NCI-H510A (cell line): ENCODE results near the gene RPS8.
"Not testable (repeated sequence)": the region's sequence is repeated elsewhere in the genome, so short reads cannot be mapped to it uniquely, and the experiment has no call there.

Source experiments
- DNase-seq: peaks from one replicate; lab custom pipeline; 2025; lab: John Stamatoyannopoulos, UW

The RPS8 gene

DNA sequence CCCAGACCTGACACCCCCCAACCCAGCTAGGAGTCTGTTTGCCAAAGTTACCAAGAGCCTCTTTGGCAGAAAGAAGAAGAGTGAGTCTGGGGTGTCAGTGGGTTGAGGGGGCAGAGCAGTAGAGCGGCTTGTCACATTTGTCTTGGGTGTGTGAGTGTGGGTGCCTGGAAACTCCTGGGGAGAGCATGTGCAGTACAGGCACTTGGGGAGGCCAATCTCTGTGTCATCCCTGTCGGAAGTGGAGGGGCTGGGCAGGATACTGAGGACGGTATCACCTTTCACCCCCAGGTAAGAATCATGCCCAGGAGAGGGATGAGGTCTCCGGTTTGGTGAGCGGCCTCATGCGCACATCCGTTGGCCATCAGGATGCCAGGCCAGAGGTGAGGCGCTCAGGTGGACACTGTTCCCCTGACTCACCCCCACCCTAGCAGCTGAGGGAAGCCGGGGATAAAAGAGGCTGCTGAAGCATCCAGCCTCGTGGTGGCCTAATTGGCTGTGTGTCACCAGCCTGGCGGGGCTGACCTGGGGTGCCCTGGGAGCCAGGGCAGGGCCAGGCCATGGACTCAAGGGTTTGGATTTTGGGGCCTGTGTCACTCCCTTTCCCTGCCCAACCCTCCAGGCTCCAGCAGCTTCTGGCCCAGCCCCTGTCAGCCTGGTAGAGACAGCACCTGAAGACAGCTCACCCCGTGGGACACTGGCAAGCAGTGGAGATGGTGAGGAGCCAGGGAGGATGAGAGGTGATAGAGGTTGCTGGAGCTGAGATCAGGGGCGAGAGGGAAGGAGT, 28.2 kb downstream of the RPS8 start:
- no peak for DNase-seq

- DNase-seq, result no peak
These were observed 30.1 kb downstream of the RPS8 start for GRCh38 chr1:44805311-44806024.

- no peak for DNase-seq
These were observed 30.8 kb downstream of the RPS8 start for GRCh38 chr1:44806025-44806703.

DNA sequence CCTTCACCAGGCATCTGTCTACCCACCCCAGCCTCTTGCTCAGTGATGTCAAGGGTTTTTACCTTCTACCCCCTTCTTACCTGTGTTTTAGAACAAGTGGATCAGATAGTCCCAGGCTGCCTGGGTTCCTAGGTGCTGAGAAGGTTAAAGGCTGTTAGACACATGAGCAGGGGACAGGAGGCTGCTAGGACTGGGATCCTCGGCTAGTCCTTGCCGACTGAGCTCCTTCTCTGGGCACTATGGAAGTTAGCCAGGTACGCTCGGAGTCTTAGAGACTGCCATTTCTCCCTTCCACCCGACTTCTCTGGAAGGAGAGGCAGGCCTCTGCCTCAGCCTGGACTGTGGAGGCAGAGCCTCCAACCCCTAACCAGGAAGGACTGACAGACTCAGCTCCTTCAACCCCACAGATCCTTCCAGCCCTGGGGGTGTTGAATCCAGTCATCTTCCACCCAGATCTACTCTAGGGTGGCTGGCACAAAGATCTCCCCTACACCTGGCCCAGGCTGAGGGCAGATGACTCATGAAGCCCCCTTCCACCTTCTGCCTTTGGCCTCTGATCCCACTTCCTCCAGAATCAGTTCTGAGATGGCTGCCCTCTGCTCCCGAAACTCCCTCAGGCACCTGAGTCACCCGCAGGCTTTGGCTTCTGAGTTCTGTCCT, 31.5 kb downstream of the RPS8 start, which contains the start of gene DYNLT4:
Gene DYNLT4 (minus strand): TSS at position 648 of the 660 bp plus-strand sequence. CDS start 683 bp downstream, outside the sequence.
- DNase-seq, result no peak

DNA sequence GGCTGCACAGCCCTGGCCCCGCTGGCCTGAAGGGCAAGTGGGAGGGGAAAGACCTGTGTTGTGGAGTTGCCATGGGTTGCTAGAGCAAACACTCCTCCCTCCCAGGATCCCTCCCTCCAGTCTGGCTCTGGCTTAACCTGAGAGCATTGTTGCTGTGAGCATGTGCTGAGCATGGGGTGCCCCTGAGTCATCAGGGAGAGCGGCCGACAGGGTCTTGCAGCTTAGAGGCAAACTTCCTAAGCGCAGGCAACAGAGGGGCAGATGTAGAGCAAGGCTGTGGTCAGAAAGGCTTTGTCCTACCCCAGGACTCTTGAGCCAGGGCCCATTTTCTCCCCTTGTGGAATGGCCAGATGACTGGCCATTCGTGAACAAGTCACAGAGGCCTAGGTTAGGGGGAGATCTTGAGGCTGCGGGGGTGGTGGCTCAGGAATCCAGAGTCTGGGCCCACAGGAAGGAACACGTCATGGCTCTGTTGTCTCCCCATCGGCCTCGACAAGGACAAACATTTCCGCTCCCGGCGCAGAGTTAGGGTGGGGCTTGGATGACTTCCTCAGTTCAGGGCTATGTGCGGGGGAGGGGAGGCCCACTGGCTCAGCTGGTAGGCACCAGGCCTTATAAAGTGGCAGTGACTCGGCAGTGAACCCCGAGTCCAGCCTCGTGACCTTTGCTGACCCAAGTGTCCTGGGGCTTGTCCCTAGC, 32.2 kb downstream of the RPS8 start:
- DNase-seq, result peak; percentile 87

DNA sequence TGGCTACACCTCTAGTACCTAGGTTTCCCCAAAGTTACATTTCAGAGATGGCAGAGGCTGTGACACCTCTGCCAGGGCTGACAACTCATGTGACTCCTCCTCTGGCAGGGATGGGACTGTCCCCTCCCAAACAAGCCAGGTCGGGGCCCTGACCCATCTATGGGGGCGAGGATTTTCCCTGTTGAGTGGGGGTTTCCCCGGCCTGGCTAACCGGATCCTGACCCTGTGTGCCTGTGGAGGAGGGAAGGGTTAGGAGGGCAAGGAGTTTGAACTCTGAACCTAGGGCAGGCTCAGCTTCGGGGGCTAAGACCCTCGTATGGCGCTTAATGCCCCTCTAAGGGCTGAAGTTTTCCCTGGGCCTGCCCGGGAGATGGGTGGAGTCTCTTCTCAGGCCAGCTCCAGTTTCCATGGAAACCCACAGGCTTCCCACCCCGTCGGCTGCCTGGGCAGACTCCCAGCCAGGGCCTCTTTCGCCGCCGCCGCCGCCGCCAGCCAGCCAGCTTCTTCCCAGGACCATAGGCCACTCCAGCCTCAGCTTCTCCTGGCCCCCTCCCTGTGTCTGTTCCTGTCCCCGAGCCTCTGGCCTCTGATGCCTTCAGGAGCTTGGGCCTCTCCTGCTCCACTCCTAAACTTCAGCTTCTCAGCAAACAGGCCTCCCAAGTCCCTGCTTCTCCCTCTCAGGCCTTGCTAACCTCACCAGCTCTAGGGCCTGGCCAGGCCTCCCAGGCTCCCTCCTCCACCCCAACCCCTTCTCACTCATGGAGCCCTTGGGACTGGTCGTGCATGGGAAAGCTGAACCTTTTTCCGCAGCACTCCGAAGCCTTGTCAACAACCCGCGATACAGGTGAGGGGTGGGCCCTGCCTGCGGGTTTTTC, 33.0 kb downstream of the RPS8 start, which contains the start of gene BTBD19:
Gene BTBD19 (plus strand): TSS at position 461 of the 875 bp plus-strand sequence. CDS start 298 bp downstream, at position 759.
- no peak for DNase-seq

GRCh38 chr1:44808938-44809917, 33.9 kb downstream of the RPS8 start:
- DNase-seq, result no peak

DNA sequence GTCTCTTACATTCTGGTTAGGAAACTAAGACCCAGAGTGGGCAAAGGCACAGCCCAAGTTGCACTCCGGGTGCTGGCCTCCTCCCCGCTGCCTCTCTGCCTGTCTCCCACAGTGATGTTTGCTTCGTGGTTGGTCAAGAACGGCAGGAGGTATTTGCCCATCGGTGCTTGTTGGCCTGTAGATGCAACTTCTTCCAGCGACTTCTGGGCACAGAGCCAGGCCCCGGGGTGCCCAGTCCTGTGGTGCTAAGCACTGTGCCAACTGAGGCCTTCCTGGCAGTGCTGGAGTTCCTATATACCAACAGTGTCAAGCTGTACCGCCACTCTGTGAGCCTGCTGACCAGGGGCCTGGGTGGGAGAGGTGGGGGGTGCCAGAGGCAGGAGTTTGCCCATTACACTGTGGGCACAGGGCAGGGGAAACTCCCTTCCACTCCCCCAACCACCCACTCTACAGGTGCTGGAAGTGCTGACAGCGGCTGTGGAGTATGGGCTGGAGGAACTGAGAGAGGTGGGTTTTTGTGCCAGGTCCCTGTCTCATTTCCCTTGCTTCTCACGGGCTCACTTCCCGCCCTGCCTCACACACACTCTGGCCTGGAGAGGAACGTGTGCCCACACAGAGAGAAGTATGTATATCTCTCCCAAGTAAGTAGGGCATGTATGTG, 34.9 kb downstream of the RPS8 start:
- no peak for DNase-seq

- DNase-seq, result not testable (repeated sequence)
These were observed 35.4 kb downstream of the RPS8 start for GRCh38 chr1:44810762-44811105.

DNA sequence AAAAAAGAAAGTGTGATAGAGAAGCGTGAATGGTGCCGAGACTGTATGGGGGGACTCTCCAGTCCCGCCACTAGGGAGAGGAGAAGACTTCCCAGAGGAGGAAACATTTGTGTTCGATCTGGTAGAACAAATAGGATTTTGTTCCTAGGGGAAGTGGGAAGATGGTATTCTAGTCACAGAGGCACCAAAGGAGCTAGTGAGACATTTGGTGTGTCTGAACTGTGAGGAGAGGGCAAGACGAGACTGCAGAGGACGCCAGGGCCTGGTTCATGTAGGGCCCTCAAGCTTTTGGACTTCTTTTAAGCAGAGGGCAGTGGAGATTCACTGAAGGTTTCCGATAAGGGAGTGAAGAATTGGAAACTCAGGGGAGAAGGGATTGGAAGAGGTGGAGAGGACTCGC, 35.9 kb downstream of the RPS8 start:
- no peak for DNase-seq

DNA sequence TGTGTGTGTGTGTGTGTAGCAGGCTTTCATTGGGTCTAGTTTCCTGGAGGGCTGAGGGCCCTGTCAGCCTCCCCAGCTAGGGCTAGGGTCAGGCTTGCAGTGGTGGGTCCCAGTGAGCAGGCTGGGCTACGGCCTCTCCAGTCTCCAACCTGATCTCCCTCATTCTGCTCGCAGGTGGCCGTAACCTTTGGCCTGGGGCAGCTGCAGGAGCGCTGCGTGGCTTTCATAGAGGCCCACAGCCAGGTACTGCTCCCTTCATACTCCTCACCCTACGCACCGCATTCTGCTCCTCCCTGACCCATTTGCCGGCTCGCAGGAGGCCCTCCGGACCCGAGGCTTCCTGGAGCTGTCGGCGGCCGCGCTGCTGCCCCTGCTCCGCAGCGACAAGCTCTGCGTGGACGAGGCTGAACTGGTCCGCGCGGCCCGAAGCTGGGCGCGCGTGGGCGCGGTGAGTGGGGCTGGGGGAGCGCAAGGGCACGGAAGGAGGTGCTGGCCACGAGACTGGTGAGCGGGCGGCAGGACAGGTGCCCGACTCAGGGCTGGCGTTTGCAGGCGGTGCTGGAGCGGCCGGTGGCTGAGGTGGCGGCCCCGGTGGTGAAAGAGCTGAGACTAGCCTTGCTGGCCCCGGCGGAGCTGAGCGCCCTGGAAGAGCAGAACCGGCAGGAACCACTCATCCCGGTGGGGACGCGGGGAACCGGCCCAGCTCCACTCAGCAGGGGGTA, 37.6 kb downstream of the RPS8 start:
- DNase-seq, result no peak

- not testable (repeated sequence) for DNase-seq
These were observed 40.6 kb downstream of the RPS8 start for GRCh38 chr1:44815926-44816325.

DNA sequence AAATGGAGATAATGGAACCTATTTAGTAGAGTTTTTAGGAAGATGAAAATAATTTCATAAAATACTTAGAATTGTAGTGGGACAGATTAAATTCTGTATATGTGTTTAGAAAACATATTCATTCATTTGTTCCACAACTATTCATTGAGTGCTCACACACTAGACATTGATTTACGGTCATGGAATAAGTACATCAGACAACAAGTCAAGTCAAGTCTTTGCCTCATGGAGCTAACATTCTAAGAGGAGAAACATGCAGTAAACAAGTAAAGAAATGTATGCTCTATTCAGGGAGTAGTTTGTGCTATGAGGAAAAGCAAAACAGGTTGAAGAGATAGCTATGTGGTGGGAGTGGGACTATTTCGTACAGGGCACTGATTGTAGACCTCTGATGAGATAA, 42.0 kb downstream of the RPS8 start:
- no peak for DNase-seq

- DNase-seq, result no peak
These were observed 42.6 kb downstream of the RPS8 start for GRCh38 chr1:44817771-44818495.

DNA sequence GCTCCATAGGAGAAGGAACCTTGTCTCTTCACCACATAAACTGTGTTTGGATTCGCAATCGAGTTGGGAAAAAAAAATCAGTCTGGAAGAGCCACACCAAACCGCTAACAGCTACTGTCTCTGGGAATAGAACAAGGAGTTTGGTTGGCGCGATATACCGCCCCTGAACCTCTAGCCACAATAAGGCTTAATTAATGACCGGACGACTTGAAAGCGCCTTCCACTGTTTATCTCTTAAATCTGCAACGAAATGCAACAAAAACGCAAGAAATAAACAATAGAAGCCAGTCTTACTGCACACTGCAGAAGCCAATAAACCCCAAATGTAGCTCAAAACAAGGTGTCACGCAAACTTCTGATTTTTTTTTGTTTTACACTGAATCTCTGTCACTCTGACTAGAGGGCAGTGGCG, 43.9 kb downstream of the RPS8 start:
- no peak for DNase-seq

- DNase-seq, result no peak
These were observed 44.4 kb downstream of the RPS8 start for GRCh38 chr1:44819608-44820327.
